ENCODE results near the gene SLC25A34. TPM values are rescaled to one million over a fixed set of nuclear protein-coding genes. Genes with fewer than 3 reads are reported as not detected.

SLC25A34 gene
- total RNA-seq, 2 experiments from 2014 or later = 1.9 to 2.8 TPM

DNA sequence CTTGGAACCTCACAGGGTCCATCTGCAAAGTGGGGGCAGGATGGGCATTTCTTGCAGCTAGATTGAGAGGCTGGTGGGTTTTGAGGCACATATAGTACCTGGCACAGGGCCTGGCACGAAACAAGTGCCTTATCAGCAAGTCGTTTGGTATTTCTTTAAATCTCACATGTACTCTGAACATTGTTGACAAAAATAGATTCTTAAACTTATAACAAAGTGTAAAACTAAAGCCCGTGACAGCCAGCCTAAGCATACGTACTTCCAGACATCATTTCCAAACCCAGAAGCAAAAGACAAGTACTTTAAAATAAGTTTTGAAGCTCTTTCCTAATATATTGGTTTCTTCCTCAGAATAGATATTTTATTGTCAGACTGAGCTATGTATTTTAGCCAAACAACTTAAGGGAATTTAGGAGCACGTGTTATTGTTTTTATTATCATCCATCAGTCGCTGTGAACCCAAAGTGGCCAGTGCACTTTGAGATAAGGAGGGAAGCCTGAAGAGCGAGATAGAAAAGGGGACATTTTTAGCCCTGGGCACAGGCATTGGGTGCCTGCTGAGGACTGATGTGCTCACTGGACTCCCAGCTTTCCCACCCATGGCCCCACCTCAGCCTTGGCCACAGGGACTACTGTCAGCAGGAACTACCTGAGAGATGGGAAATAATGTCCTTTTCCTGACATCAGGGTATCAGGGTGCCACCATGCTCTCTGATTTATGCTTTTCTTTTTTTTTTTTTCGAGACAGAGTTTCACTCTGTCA is 25.5 kb downstream of the SLC25A34 start:
- peaks cover 9% of the 10 kb centered on the region for H3K4me1 Mint-ChIP-seq (ENCODE audit: low read depth)
- peaks cover 24 to 38% of the 10 kb centered on the region in 2 experiments for H3K27me3 ChIP-seq (ENCODE audit: control insufficient read depth in 1 of 2, insufficient read depth in 2 of 2, low read length in 2 of 2)
- intact Hi-C loops (cut with DNase I, micrococcal nuclease) = no loop called here
- no peak overlapping the region for H3K4me3 ChIP-seq (ENCODE audit: low read length)
- no peaks in the 10 kb centered on the region for H3K36me3 ChIP-seq (ENCODE audit: insufficient read depth, low read length)
- POLR2A ChIA-PET = interaction anchor here (0.6 kb wide), 1 partner anchor 70 kb away, joined by 3 read pairs; no protein-coding TSS in a partner anchor
- TF ChIP-seq, protein P1, sequence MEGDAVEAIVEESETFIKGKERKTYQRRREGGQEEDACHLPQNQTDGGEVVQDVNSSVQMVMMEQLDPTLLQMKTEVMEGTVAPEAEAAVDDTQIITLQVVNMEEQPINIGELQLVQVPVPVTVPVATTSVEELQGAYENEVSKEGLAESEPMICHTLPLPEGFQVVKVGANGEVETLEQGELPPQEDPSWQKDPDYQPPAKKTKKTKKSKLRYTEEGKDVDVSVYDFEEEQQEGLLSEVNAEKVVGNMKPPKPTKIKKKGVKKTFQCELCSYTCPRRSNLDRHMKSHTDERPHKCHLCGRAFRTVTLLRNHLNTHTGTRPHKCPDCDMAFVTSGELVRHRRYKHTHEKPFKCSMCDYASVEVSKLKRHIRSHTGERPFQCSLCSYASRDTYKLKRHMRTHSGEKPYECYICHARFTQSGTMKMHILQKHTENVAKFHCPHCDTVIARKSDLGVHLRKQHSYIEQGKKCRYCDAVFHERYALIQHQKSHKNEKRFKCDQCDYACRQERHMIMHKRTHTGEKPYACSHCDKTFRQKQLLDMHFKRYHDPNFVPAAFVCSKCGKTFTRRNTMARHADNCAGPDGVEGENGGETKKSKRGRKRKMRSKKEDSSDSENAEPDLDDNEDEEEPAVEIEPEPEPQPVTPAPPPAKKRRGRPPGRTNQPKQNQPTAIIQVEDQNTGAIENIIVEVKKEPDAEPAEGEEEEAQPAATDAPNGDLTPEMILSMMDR (IDR thresholded peaks at IDR 0.05) = no peak
- DNase-seq = no peak
- no peaks in the 10 kb centered on the region for H3K36me3 Mint-ChIP-seq (ENCODE audit: low read depth)
- no peaks in the 10 kb centered on the region for H3K9me3 ChIP-seq (ENCODE audit: control insufficient read depth in 1 of 2, insufficient read depth in 1 of 2, low read length in 2 of 2)
- peaks cover 57% of the 10 kb centered on the region for H3K27me3 Mint-ChIP-seq
- CTCF ChIA-PET = no interaction called here
- no peak overlapping the region for H3K27ac ChIP-seq (ENCODE audit: low read depth in 1 of 2, low read length in 2 of 2)
- no peak overlapping the region for H3K4me3 Mint-ChIP-seq
- no peaks in the 10 kb centered on the region for H3K9me3 Mint-ChIP-seq
- peaks cover 16% of the 10 kb centered on the region for H3K4me1 ChIP-seq (ENCODE audit: insufficient read depth, low read length)
- no peak for ATAC-seq (ENCODE audit: poor library complexity)
- H3K27ac Mint-ChIP-seq = no peak overlapping the region

DNA sequence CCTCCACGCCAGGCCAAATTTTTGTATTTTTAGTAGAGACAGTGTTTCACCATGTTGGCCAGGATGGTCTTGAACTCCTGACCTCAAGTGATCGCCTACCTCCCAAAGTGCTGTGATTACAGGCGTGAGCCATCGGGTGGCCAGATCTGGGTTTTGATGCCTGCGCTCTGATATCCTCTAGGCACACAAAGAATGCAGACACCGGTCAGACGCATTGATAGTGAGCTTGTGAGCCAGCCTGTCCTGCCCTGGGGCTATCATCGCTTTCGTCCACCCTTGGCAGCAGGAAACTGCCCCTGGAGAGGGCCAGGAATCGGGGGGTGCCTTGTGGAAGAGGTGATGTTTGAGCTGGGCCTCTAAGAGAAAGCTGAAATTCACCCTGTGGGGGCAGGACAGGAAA is 26.5 kb downstream of the SLC25A34 start:
- Histone ChIP-seq H3K4me1 (ENCODE audit: insufficient read depth, low read length) (peaks cover 12% of the 10 kb centered on the region), H3K27me3 (ENCODE audit: control insufficient read depth in 1 of 2, insufficient read depth in 2 of 2, low read length in 2 of 2) (peaks cover 19 to 28% of the 10 kb centered on the region in 2 experiments), H3K9me3 (ENCODE audit: control insufficient read depth in 1 of 2, insufficient read depth in 1 of 2, low read length in 2 of 2) (no peaks in the 10 kb centered on the region), H3K36me3 (ENCODE audit: insufficient read depth, low read length) (no peaks in the 10 kb centered on the region), H3K4me3 (ENCODE audit: low read length) (no peak overlapping the region), H3K27ac (ENCODE audit: low read depth in 1 of 2, low read length in 2 of 2) (no peak overlapping the region)
- DNase-seq = no peak
- Mint-ChIP-seq H3K36me3 (ENCODE audit: low read depth) (no peaks in the 10 kb centered on the region), H3K4me1 (ENCODE audit: low read depth) (peaks cover under 1% of the 10 kb centered on the region), H3K27ac (no peak overlapping the region), H3K27me3 (peaks cover 47% of the 10 kb centered on the region), H3K4me3 (no peak overlapping the region), H3K9me3 (no peaks in the 10 kb centered on the region)
- ATAC-seq (ENCODE audit: poor library complexity) = no peak
- ChIA-PET POLR2A (no interaction called here), CTCF (no interaction called here)
- TF ChIP-seq, protein P1 (IDR thresholded peaks at IDR 0.05) = no peak
- intact Hi-C loops (cut with DNase I, micrococcal nuclease) = no loop called here

DNA sequence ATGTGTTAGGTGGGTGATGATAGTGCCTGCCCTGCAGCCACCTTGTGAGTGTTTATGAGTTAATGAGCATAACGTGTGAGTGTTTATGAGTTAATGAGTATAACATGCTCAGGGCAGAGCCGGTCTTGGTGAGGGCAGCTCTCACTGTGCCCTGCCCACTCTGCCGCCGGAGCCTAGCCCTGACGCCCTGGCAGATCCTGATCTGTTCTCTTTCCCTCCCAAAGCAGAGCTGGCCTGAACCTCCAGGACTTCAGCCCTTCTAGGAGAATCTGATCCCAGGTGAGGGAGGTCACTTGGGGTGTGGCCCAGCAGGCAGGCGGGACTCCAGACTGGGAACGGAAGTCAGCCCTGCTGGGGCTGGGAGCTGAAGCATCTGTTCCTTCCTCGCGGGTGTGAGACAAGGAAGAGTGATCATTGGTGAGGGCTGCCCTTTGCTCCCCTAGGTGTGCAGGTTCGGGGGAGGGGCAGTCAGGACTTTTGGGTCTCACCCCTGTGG is 28.3 kb downstream of the SLC25A34 start:
- H3K27ac Mint-ChIP-seq = no peak overlapping the region
- no peak overlapping the region for H3K4me3 Mint-ChIP-seq
- no peaks in the 10 kb centered on the region for H3K9me3 ChIP-seq (ENCODE audit: control insufficient read depth in 1 of 2, insufficient read depth in 1 of 2, low read length in 2 of 2)

More for the DNA sequence above, 28.3 kb downstream of the SLC25A34 start:
- TF ChIP-seq, protein P1 (IDR thresholded peaks at IDR 0.05) = no peak
- DNase-seq (no peak), ATAC-seq (ENCODE audit: poor library complexity) (no peak)
- CTCF ChIA-PET = no interaction called here
- Histone ChIP-seq H3K36me3 (ENCODE audit: insufficient read depth, low read length) (no peaks in the 10 kb centered on the region), H3K27ac (ENCODE audit: low read depth in 1 of 2, low read length in 2 of 2) (no peak overlapping the region), H3K27me3 (ENCODE audit: control insufficient read depth in 1 of 2, insufficient read depth in 2 of 2, low read length in 2 of 2) (peaks cover 16 to 20% of the 10 kb centered on the region in 2 experiments), H3K4me1 (ENCODE audit: insufficient read depth, low read length) (peaks cover 3% of the 10 kb centered on the region), H3K4me3 (ENCODE audit: low read length) (no peak overlapping the region)
- Mint-ChIP-seq H3K36me3 (ENCODE audit: low read depth) (no peaks in the 10 kb centered on the region), H3K4me1 (ENCODE audit: low read depth) (no peaks in the 10 kb centered on the region), H3K9me3 (no peaks in the 10 kb centered on the region), H3K27me3 (peaks cover 38% of the 10 kb centered on the region)
- intact Hi-C loops (cut with DNase I, micrococcal nuclease) = no loop called here
- POLR2A ChIA-PET = no interaction called here

Measured in CD4-positive, alpha-beta T cell (primary cell).